ENCODE results near the gene MZT2A.
"Not testable (repeated sequence)": the region's sequence is repeated elsewhere in the genome, so short reads cannot be mapped to it uniquely, and the experiment has no call there.

MZT2A gene

GRCh38 chr2:131445896-131446295, 46.3 kb downstream of the MZT2A start:
- DNase-seq: no peak

- not testable (repeated sequence) for DNase-seq
These were observed 46.7 kb downstream of the MZT2A start for GRCh38 chr2:131445515-131445797.

GRCh38 chr2:131444736-131445514, 47.3 kb downstream of the MZT2A start:
- not testable (repeated sequence) for DNase-seq

GRCh38 chr2:131440742-131441468, 51.3 kb downstream of the MZT2A start:
- not testable (repeated sequence) for DNase-seq

Data from NCI-H2029 treated with DMSO at 0.1 percent for 48 hours (cell line).